Nephron (organoid): ENCODE data around the gene GNAI3.

Source experiments
- H3K27ac Mint-ChIP-seq, 3 experiments: 2 replicates each; pipeline ENCODE4 v1.8.0; 2020; ENCODE audit warnings: mixed read lengths in 3 of 3, mild to moderate bottlenecking in 2 of 3, moderate library complexity in 1 of 3
- H3K27me3 Mint-ChIP-seq: 2 replicates; pipeline ENCODE4 v1.8.0; 2021; ENCODE audit warnings: low read depth, mild to moderate bottlenecking, moderate library complexity, mixed read lengths
- H3K36me3 Mint-ChIP-seq: 2 replicates; pipeline ENCODE4 v1.8.0; 2020; ENCODE audit warnings: low read depth, mixed read lengths
- H3K4me1 Mint-ChIP-seq: 2 replicates; pipeline ENCODE4 v1.8.0; 2020; ENCODE audit warnings: mixed read lengths
- H3K4me3 Mint-ChIP-seq, 3 experiments: 2 replicates each; pipeline ENCODE4 v1.8.0; 2020; ENCODE audit warnings: mild to moderate bottlenecking in 3 of 3, mixed read lengths in 3 of 3, moderate library complexity in 2 of 3
- H3K9me3 Mint-ChIP-seq: 2 replicates; pipeline ENCODE4 v1.8.0; 2020; ENCODE audit warnings: mixed read lengths
- TF ChIP-seq, protein P1 (sequence below), 3 experiments: fragments of 200-600 bp; sonication (generic); IDR thresholded peaks; one replicate each; pipeline ENCODE4 v1.5.0; 2021; ENCODE audit warnings: antibody characterized with exemption in 3 of 3; ENCODE audit not compliant: unreplicated experiment in 3 of 3

Gene GNAI3

DNA sequence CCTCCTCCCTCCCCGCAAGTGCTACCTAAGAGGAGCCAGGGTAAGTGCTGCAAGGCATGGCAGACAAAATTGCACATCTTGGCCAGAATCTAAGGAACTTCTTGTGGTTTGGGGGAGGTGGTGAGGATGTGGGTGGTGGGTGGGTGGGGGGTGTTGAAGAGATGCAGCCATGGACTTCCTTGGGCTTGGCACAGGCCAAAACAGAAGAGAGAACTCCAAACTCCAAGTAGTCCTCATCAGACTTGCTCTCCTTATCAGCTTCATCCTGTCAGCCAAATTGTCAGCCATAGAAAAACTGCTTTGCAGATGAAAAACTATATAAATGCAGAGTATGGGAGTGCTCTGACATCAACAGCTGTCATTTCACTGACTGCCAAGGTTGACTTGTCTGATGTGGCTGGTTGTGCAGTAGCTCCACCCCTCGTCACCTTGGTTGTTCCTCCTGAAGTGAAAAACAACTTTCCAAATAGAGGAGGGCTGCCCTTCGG is 46.0 kb upstream of the GNAI3 start:
- H3K27me3 Mint-ChIP-seq, result peaks cover 3% of the 10 kb centered on the region
- peaks cover 55% of the 10 kb centered on the region for H3K4me1 Mint-ChIP-seq
- no peaks in the 10 kb centered on the region for H3K9me3 Mint-ChIP-seq
- no peak overlapping the region for H3K4me3 Mint-ChIP-seq
- H3K27ac Mint-ChIP-seq, result no peak overlapping the region
- peaks cover 7% of the 10 kb centered on the region for H3K36me3 Mint-ChIP-seq
- TF ChIP-seq, protein P1, sequence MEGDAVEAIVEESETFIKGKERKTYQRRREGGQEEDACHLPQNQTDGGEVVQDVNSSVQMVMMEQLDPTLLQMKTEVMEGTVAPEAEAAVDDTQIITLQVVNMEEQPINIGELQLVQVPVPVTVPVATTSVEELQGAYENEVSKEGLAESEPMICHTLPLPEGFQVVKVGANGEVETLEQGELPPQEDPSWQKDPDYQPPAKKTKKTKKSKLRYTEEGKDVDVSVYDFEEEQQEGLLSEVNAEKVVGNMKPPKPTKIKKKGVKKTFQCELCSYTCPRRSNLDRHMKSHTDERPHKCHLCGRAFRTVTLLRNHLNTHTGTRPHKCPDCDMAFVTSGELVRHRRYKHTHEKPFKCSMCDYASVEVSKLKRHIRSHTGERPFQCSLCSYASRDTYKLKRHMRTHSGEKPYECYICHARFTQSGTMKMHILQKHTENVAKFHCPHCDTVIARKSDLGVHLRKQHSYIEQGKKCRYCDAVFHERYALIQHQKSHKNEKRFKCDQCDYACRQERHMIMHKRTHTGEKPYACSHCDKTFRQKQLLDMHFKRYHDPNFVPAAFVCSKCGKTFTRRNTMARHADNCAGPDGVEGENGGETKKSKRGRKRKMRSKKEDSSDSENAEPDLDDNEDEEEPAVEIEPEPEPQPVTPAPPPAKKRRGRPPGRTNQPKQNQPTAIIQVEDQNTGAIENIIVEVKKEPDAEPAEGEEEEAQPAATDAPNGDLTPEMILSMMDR (IDR thresholded peaks at IDR 0.05; ENCODE audit: unreplicated experiment in 3 of 3), result no peak

DNA sequence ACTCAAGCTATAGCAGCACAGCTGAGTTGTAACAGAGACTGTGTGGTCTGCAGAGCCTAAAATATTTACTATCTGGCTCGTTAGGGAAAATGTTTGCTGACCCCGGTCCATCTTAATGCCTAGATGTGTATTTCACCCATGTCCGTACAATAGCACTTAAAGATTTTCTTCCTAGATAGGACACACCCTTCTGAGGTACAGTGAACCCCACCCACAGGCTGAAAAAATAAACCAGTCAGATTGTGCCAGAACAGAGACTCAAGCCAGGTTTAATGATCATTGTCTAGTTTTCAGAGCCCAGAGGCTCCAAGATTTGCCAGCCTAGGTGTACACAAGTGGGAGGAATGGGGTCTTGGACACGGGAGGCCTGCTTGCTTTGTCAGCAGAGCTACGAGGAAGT is 44.5 kb upstream of the GNAI3 start:
- Mint-ChIP-seq H3K36me3 (peaks cover 14% of the 10 kb centered on the region), H3K27ac (no peak overlapping the region), H3K4me1 (peaks cover 55% of the 10 kb centered on the region), H3K4me3 (no peak overlapping the region), H3K9me3 (no peaks in the 10 kb centered on the region), H3K27me3 (peaks cover 12% of the 10 kb centered on the region)
- TF ChIP-seq, protein P1 (IDR thresholded peaks at IDR 0.05; ENCODE audit: unreplicated experiment in 3 of 3), result no peak

DNA sequence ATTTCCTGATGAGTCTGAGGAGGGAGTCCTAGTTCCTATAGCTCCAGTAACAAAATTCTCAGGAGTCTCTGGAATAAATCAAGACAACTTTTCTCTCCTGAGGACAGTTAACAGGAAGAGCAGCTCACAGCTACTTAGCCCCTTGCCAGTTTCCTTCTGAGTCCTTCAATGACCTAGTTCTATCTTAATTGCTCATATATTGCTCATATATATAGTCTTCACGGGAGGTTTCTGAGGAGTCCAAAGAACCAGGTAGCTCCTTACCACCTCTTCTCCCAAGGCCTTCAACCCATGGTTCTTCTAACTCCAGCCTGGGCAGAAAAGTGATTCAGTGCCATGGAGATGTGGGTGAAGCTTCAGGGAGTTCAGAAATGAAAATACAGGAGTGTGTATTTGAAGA is 43.4 kb upstream of the GNAI3 start:
- peaks cover 18% of the 10 kb centered on the region for H3K27me3 Mint-ChIP-seq
- H3K27ac Mint-ChIP-seq, result no peak overlapping the region
- H3K4me1 Mint-ChIP-seq, result peaks cover 51% of the 10 kb centered on the region
- H3K36me3 Mint-ChIP-seq, result peaks cover 14% of the 10 kb centered on the region
- TF ChIP-seq, protein P1 (IDR thresholded peaks at IDR 0.05; ENCODE audit: unreplicated experiment in 3 of 3), result no peak
- H3K9me3 Mint-ChIP-seq, result no peaks in the 10 kb centered on the region
- H3K4me3 Mint-ChIP-seq, result peak overlapping the region in 1 of 3 experiments; percentile 18

DNA sequence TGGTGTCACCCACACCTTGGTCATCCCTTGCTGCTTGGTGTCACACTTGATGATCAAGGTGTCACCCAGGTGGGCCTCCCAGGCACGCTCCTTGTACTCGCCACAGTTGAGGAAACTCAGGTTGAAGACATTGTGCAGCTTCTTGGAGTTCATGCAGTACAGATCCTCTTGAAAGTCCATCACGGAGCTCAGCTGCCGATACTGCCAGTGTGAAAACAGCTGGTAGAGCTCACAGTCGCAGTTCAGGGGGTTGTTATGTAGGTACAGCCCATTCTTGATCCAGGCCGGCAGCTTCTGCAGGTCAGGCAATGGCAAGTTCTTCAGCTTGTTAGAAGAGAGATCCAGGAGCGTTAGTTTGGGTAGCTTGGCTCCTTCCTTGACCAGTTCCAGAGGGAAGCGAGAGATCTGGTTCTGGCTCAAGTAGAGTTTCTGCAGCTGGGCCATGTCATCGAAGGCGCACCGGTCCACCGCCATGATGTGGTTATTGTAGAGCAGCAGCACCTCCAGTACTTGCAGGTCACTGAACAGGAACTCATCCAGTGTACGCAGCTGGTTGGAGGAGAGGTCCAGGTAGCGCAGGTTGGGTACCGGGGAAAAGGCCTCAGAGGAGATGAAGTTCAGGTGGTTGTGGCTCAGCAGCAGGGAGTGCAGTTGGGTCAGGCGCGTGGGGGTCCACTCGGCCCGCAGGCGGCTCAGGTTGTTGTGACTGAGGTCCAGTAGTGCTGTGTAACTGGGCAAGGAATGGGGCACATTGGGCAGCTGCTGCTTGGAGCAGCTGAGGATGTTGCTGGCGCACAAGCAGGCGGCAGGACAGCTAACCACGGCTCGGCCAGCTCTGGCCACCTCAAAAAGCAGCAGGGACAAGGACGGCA is 40.2 kb upstream of the GNAI3 start:
- H3K9me3 Mint-ChIP-seq, result no peaks in the 10 kb centered on the region
- H3K27me3 Mint-ChIP-seq, result peaks cover 43% of the 10 kb centered on the region
- H3K4me1 Mint-ChIP-seq, result peaks cover 28% of the 10 kb centered on the region
- TF ChIP-seq, protein P1 (IDR thresholded peaks at IDR 0.05; ENCODE audit: unreplicated experiment in 3 of 3), result no peak
- no peak overlapping the region for H3K27ac Mint-ChIP-seq
- H3K36me3 Mint-ChIP-seq, result peaks cover 12% of the 10 kb centered on the region
- H3K4me3 Mint-ChIP-seq, result peak overlapping the region; percentile 85 to 90 (median 87)

DNA sequence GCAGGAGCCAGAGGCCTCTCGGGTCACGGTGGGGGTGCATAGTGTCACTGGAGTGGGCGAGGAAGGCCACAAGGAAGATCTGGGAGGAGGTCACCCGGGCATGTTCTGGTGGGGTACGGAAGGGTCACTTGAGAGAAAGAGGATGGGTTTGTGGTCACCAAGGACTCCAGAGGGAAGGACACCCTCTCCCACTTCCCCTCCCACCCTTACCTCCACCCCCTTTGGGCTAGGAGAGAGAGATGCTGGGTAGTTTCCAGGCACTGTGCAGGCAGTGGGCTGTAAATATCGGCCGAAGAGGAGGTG is 39.6 kb upstream of the GNAI3 start:
- Mint-ChIP-seq H3K4me3 (peak overlapping the region; percentile 85 to 90 (median 87)), H3K9me3 (no peaks in the 10 kb centered on the region), H3K27ac (no peak overlapping the region), H3K4me1 (peaks cover 28% of the 10 kb centered on the region), H3K36me3 (peaks cover 12% of the 10 kb centered on the region), H3K27me3 (peaks cover 43% of the 10 kb centered on the region)
- TF ChIP-seq, protein P1 (IDR thresholded peaks at IDR 0.05; ENCODE audit: unreplicated experiment in 3 of 3), result no peak
